ENCODE measurements around the gene DYNC1I1. TPM values are rescaled to one million over a fixed set of nuclear protein-coding genes. Genes with fewer than 3 reads are reported as not detected.
A peak's percentile ranks its signal among the peaks of the same experiment; 100 is the strongest.

DYNC1I1 gene
- total RNA-seq, 2 donors from 2014 or later: not detected

- Mint-ChIP-seq H3K36me3 (no peaks in the 10 kb centered on the region), H3K9me3 (no peaks in the 10 kb centered on the region), H3K27ac (no peak overlapping the region), H3K27me3 (peaks cover 2 to 16% of the 10 kb centered on the region in 2 donors), H3K4me3 (no peak overlapping the region), H3K4me1 (ENCODE audit: low read depth in 2 of 2) (peaks cover 0 to 13% of the 10 kb centered on the region in 2 donors)
- DNase-seq (ENCODE audit: low spot score) (no peak), ATAC-seq (no peak)
These were observed 179.8 kb downstream of the DYNC1I1 start for GRCh38 chr7:95951997-95952795.

- no peak for ATAC-seq
- no peak overlapping the region for H3K27ac Mint-ChIP-seq
- peaks cover 4 to 20% of the 10 kb centered on the region in 2 donors for H3K27me3 Mint-ChIP-seq
- DNase-seq (ENCODE audit: low spot score): no peak
- no peaks in the 10 kb centered on the region for H3K36me3 Mint-ChIP-seq
- H3K4me3 Mint-ChIP-seq: no peak overlapping the region
- H3K4me1 Mint-ChIP-seq (ENCODE audit: low read depth in 2 of 2): peaks cover 0 to 10% of the 10 kb centered on the region in 2 donors
- H3K9me3 Mint-ChIP-seq: no peaks in the 10 kb centered on the region
These were observed 180.5 kb downstream of the DYNC1I1 start for GRCh38 chr7:95952851-95953250.

GRCh38 chr7:95955748-95956147, 183.4 kb downstream of the DYNC1I1 start:
- Mint-ChIP-seq H3K4me1 (ENCODE audit: low read depth in 2 of 2) (peaks cover 0 to 7% of the 10 kb centered on the region in 2 donors), H3K27ac (no peak overlapping the region), H3K36me3 (no peaks in the 10 kb centered on the region), H3K27me3 (peaks cover 10 to 26% of the 10 kb centered on the region in 2 donors), H3K9me3 (peaks cover 6% of the 10 kb centered on the region), H3K4me3 (no peak overlapping the region)
- ATAC-seq (no peak), DNase-seq (ENCODE audit: low spot score) (no peak)

GRCh38 chr7:95957510-95957909, 185.2 kb downstream of the DYNC1I1 start:
- H3K27me3 Mint-ChIP-seq: peaks cover 10 to 22% of the 10 kb centered on the region in 2 donors
- H3K4me1 Mint-ChIP-seq (ENCODE audit: low read depth in 2 of 2): peaks cover 0 to 7% of the 10 kb centered on the region in 2 donors
- H3K36me3 Mint-ChIP-seq: no peaks in the 10 kb centered on the region
- peaks cover 6% of the 10 kb centered on the region for H3K9me3 Mint-ChIP-seq
- no peak for DNase-seq (ENCODE audit: low spot score)
- H3K27ac Mint-ChIP-seq: no peak overlapping the region
- no peak overlapping the region for H3K4me3 Mint-ChIP-seq
- no peak for ATAC-seq

- Mint-ChIP-seq H3K27ac (no peak overlapping the region), H3K4me1 (ENCODE audit: low read depth in 2 of 2) (peaks cover 0 to 7% of the 10 kb centered on the region in 2 donors), H3K9me3 (peaks cover 6% of the 10 kb centered on the region), H3K36me3 (no peaks in the 10 kb centered on the region), H3K4me3 (no peak overlapping the region), H3K27me3 (peaks cover 13 to 26% of the 10 kb centered on the region in 2 donors)
- ATAC-seq (no peak), DNase-seq (ENCODE audit: low spot score) (no peak)
These were observed 188.4 kb downstream of the DYNC1I1 start for GRCh38 chr7:95960706-95961244.

- no peak overlapping the region for H3K4me3 Mint-ChIP-seq
- no peak for ATAC-seq
- peaks cover 10 to 20% of the 10 kb centered on the region in 2 donors for H3K27me3 Mint-ChIP-seq
- peaks cover 6% of the 10 kb centered on the region for H3K9me3 Mint-ChIP-seq
- H3K4me1 Mint-ChIP-seq (ENCODE audit: low read depth in 2 of 2): peaks cover 0 to 7% of the 10 kb centered on the region in 2 donors
- no peak overlapping the region for H3K27ac Mint-ChIP-seq
- no peak for DNase-seq (ENCODE audit: low spot score)
- H3K36me3 Mint-ChIP-seq: no peaks in the 10 kb centered on the region
These were observed 191.2 kb downstream of the DYNC1I1 start for GRCh38 chr7:95963446-95963990.

GRCh38 chr7:95971716-95972115, 199.4 kb downstream of the DYNC1I1 start:
- H3K27ac Mint-ChIP-seq: no peak overlapping the region
- no peaks in the 10 kb centered on the region for H3K36me3 Mint-ChIP-seq
- DNase-seq (ENCODE audit: low spot score) (no peak), ATAC-seq (no peak)
- H3K9me3 Mint-ChIP-seq: no peaks in the 10 kb centered on the region
- H3K27me3 Mint-ChIP-seq: no peaks in the 10 kb centered on the region
- H3K4me1 Mint-ChIP-seq (ENCODE audit: low read depth in 2 of 2): peaks cover 0 to 16% of the 10 kb centered on the region in 2 donors
- no peak overlapping the region for H3K4me3 Mint-ChIP-seq

- Mint-ChIP-seq H3K4me3 (no peak overlapping the region), H3K36me3 (no peaks in the 10 kb centered on the region), H3K27ac (no peak overlapping the region), H3K27me3 (no peaks in the 10 kb centered on the region), H3K4me1 (ENCODE audit: low read depth in 2 of 2) (peaks cover 0 to 16% of the 10 kb centered on the region in 2 donors), H3K9me3 (no peaks in the 10 kb centered on the region)
- ATAC-seq (no peak), DNase-seq (ENCODE audit: low spot score) (no peak)
These were observed 200.2 kb downstream of the DYNC1I1 start for GRCh38 chr7:95972523-95972922.

- Mint-ChIP-seq H3K9me3 (no peaks in the 10 kb centered on the region), H3K27ac (peak overlapping the region in 1 of 2 donors; percentile 51), H3K36me3 (no peaks in the 10 kb centered on the region), H3K4me1 (ENCODE audit: low read depth in 2 of 2) (peaks cover 0 to 16% of the 10 kb centered on the region in 2 donors), H3K27me3 (no peaks in the 10 kb centered on the region), H3K4me3 (no peak overlapping the region)
- ATAC-seq (no peak), DNase-seq (ENCODE audit: low spot score) (no peak)
These were observed 201.8 kb downstream of the DYNC1I1 start for GRCh38 chr7:95974108-95974507.

GRCh38 chr7:95976369-95977060, 204.2 kb downstream of the DYNC1I1 start:
- Mint-ChIP-seq H3K4me1 (ENCODE audit: low read depth in 2 of 2) (peaks cover 0 to 16% of the 10 kb centered on the region in 2 donors), H3K4me3 (no peak overlapping the region), H3K27me3 (no peaks in the 10 kb centered on the region), H3K36me3 (no peaks in the 10 kb centered on the region), H3K9me3 (no peaks in the 10 kb centered on the region), H3K27ac (no peak overlapping the region)
- DNase-seq (ENCODE audit: low spot score) (no peak), ATAC-seq (no peak)

GRCh38 chr7:95977994-95978393, 205.6 kb downstream of the DYNC1I1 start:
- no peaks in the 10 kb centered on the region for H3K9me3 Mint-ChIP-seq
- H3K27ac Mint-ChIP-seq: no peak overlapping the region
- no peak overlapping the region for H3K4me3 Mint-ChIP-seq
- H3K4me1 Mint-ChIP-seq (ENCODE audit: low read depth in 2 of 2): peaks cover 0 to 16% of the 10 kb centered on the region in 2 donors
- no peak for DNase-seq (ENCODE audit: low spot score)
- H3K27me3 Mint-ChIP-seq: peaks cover 0 to 3% of the 10 kb centered on the region in 2 donors
- H3K36me3 Mint-ChIP-seq: no peaks in the 10 kb centered on the region
- ATAC-seq: no peak

GRCh38 chr7:95980167-95980566, 207.8 kb downstream of the DYNC1I1 start:
- H3K4me1 Mint-ChIP-seq (ENCODE audit: low read depth in 2 of 2): peaks cover 0 to 6% of the 10 kb centered on the region in 2 donors
- H3K4me3 Mint-ChIP-seq: no peak overlapping the region
- DNase-seq (ENCODE audit: low spot score) (no peak), ATAC-seq (no peak)
- H3K27ac Mint-ChIP-seq: no peak overlapping the region
- H3K27me3 Mint-ChIP-seq: peaks cover 0 to 3% of the 10 kb centered on the region in 2 donors
- H3K9me3 Mint-ChIP-seq: no peaks in the 10 kb centered on the region
- H3K36me3 Mint-ChIP-seq: no peaks in the 10 kb centered on the region

GRCh38 chr7:95980706-95981105, 208.4 kb downstream of the DYNC1I1 start:
- no peak overlapping the region for H3K27ac Mint-ChIP-seq
- no peak overlapping the region for H3K4me3 Mint-ChIP-seq
- peaks cover 3% of the 10 kb centered on the region in 2 donors for H3K27me3 Mint-ChIP-seq
- DNase-seq (ENCODE audit: low spot score) (no peak), ATAC-seq (no peak)
- H3K4me1 Mint-ChIP-seq (ENCODE audit: low read depth in 2 of 2): peaks cover 0 to 1% of the 10 kb centered on the region in 2 donors
- no peaks in the 10 kb centered on the region for H3K9me3 Mint-ChIP-seq
- no peaks in the 10 kb centered on the region for H3K36me3 Mint-ChIP-seq
